ENCODE results near the gene C1orf87. TPM values are rescaled to one million over a fixed set of nuclear protein-coding genes. Genes with fewer than 3 reads are reported as not detected.
A peak's percentile ranks its signal among the peaks of the same experiment; 100 is the strongest.

The C1orf87 gene
- total and polyA plus RNA-seq, 4 donors = 4.3 to 13.8 (median 7.7) TPM

DNA sequence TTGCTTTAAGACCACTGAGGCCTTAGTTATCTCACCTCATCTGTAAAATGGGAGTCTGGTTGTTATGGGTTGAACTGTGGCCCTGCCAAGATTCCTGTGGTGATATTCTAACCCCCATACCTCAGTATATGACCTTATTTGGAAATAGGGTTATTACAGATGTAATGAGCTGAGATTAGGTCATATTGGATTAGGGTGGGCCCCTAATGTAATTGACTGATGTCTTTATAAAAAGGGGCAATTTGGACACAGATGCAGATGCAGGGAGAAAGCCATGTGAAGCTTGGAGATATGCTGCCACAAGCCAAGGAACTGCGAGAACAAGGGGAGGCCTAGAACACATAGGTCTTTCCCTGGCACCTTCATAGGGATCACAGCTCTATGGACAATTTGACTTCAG is 3.9 kb downstream of the C1orf87 start:
- ATAC-seq (ENCODE audit: insufficient read depth, low FRiP score) (no peak), DNase-seq (no peak)
- WGBS, 2 donors = 93 to 100% methylated on average over 1 of the region's 1 CpG
- peaks cover 0 to 10% (median 0%) of the 10 kb centered on the region in 5 donors for H3K4me1 ChIP-seq (ENCODE audit: control insufficient read depth in 5 of 5, insufficient read depth in 5 of 5, low read length in 5 of 5)
- TF ChIP-seq, protein P1, sequence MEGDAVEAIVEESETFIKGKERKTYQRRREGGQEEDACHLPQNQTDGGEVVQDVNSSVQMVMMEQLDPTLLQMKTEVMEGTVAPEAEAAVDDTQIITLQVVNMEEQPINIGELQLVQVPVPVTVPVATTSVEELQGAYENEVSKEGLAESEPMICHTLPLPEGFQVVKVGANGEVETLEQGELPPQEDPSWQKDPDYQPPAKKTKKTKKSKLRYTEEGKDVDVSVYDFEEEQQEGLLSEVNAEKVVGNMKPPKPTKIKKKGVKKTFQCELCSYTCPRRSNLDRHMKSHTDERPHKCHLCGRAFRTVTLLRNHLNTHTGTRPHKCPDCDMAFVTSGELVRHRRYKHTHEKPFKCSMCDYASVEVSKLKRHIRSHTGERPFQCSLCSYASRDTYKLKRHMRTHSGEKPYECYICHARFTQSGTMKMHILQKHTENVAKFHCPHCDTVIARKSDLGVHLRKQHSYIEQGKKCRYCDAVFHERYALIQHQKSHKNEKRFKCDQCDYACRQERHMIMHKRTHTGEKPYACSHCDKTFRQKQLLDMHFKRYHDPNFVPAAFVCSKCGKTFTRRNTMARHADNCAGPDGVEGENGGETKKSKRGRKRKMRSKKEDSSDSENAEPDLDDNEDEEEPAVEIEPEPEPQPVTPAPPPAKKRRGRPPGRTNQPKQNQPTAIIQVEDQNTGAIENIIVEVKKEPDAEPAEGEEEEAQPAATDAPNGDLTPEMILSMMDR (IDR thresholded peaks at IDR 0.05; ENCODE audit: control extremely low read depth, extremely low read depth) = no peak
- no peak overlapping the region for H3K4me3 ChIP-seq
- H3K27ac ChIP-seq (ENCODE audit: low read depth in 1 of 2, low read length in 1 of 2) = no peak overlapping the region
- H3K9me3 ChIP-seq (ENCODE audit: control insufficient read depth in 4 of 4, insufficient read depth in 3 of 4, low read length in 3 of 4) = peaks cover 0 to under 1% (median 0%) of the 10 kb centered on the region in 4 donors
- H3K27me3 ChIP-seq (ENCODE audit: control insufficient read depth in 3 of 3, insufficient read depth in 3 of 3, low read length in 2 of 3) = peaks cover 0 to 21% (median 10%) of the 10 kb centered on the region in 3 donors
- no peaks in the 10 kb centered on the region for H3K36me3 ChIP-seq (ENCODE audit: control insufficient read depth in 4 of 4, insufficient read depth in 4 of 4, low read length in 4 of 4)
- H3K9ac ChIP-seq (ENCODE audit: insufficient read depth in 1 of 2, low read length in 2 of 2) = no peak overlapping the region

GRCh38 chr1:60068393-60069045 is 5.1 kb downstream of the C1orf87 start:
- peak in 2 of 3 donors; percentile 59 to 66 for DNase-seq
- Histone ChIP-seq H3K9me3 (ENCODE audit: control insufficient read depth in 4 of 4, insufficient read depth in 3 of 4, low read length in 3 of 4) (no peaks in the 10 kb centered on the region), H3K27me3 (ENCODE audit: control insufficient read depth in 3 of 3, insufficient read depth in 3 of 3, low read length in 2 of 3) (peaks cover 0 to 12% (median 5%) of the 10 kb centered on the region in 3 donors), H3K9ac (ENCODE audit: insufficient read depth in 1 of 2, low read length in 2 of 2) (no peak overlapping the region), H3K4me3 (no peak overlapping the region), H3K36me3 (ENCODE audit: control insufficient read depth in 4 of 4, insufficient read depth in 4 of 4, low read length in 4 of 4) (no peaks in the 10 kb centered on the region), H3K4me1 (ENCODE audit: control insufficient read depth in 5 of 5, insufficient read depth in 5 of 5, low read length in 5 of 5) (peaks cover 0 to 10% (median 0%) of the 10 kb centered on the region in 5 donors), H3K27ac (ENCODE audit: low read depth in 1 of 2, low read length in 1 of 2) (no peak overlapping the region)
- no peak for ATAC-seq (ENCODE audit: insufficient read depth, low FRiP score)
- TF ChIP-seq, protein P1 (IDR thresholded peaks at IDR 0.05; ENCODE audit: control extremely low read depth, extremely low read depth) = no peak
- 70% methylated on average over 1 of the region's 1 CpG for WGBS, 2 donors

DNA sequence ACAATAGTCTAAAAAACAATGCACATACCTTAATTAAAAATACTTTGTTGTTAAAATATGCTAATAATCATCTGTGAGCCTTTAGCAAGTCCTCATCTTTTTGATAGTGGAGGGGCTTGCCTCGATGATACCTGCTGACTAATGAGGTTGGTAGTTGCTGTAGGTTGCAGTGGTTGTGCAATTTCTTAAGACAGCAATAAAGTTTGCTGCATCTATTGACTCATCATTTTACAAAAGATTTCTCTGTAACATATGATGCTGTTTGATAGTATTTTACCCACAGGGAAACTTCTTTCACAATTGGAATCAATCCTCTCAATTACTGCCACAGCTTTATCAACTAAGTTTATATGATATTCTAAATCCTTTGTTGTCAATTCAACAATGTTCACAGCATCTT is 7.6 kb downstream of the C1orf87 start:
- Histone ChIP-seq H3K4me3 (no peak overlapping the region), H3K4me1 (ENCODE audit: control insufficient read depth in 5 of 5, insufficient read depth in 5 of 5, low read length in 5 of 5) (peaks cover 0 to 10% (median 0%) of the 10 kb centered on the region in 5 donors), H3K9ac (ENCODE audit: insufficient read depth in 1 of 2, low read length in 2 of 2) (no peak overlapping the region), H3K9me3 (ENCODE audit: control insufficient read depth in 4 of 4, insufficient read depth in 3 of 4, low read length in 3 of 4) (no peaks in the 10 kb centered on the region), H3K27ac (ENCODE audit: low read depth in 1 of 2, low read length in 1 of 2) (no peak overlapping the region), H3K36me3 (ENCODE audit: control insufficient read depth in 4 of 4, insufficient read depth in 4 of 4, low read length in 4 of 4) (no peaks in the 10 kb centered on the region), H3K27me3 (ENCODE audit: control insufficient read depth in 3 of 3, insufficient read depth in 3 of 3, low read length in 2 of 3) (no peaks in the 10 kb centered on the region)
- WGBS, 2 donors = 77 to 88% methylated on average over 1 of the region's 1 CpG
- ATAC-seq (ENCODE audit: insufficient read depth, low FRiP score) (no peak), DNase-seq (no peak)
- TF ChIP-seq, protein P1 (IDR thresholded peaks at IDR 0.05; ENCODE audit: control extremely low read depth, extremely low read depth) = no peak
